HG02938 (cell line): Measurements from ENCODE around the gene PARP3.

ENCODE experiments used
- ATAC-seq: cut with Tn5 transposase; IDR thresholded peaks from one replicate; pipeline ENCODE4 v1.9.1; 2021; ENCODE audit warnings: mild to moderate bottlenecking, moderate library complexity; ENCODE audit not compliant: unreplicated experiment

PARP3 gene

DNA sequence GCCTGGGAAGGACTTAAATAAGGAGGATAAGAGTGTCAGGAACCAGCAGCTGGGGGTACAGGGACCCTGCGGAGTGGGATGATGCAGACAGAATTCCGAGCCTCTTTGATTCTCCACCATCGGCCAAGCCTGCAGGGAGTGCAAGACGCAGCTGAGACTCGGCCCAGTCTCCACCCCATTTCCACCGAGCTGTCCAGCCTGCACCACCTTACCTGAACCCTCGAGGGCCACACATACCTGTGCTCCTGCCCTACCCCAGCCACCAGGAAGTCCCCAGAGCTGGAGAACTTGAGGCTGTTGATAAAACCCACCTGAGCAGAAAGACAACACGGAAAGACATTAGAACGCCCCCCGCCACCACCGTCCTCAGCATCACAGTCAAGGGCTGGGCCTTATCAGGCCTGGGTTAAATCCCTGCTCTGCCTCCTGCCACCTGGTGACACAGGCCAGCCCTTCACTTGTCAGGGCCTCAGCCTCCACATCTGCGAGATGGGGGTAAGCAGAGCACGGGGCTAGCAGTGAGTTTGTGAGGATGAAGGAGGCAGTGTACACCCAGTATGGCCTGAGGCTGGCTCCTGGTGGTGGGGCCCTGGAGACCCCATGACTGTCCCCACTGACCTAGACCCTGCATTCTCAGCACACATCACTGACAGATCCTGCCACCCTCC lies 8.6 kb upstream of the PARP3 start:
- ATAC-seq: no peak

DNA sequence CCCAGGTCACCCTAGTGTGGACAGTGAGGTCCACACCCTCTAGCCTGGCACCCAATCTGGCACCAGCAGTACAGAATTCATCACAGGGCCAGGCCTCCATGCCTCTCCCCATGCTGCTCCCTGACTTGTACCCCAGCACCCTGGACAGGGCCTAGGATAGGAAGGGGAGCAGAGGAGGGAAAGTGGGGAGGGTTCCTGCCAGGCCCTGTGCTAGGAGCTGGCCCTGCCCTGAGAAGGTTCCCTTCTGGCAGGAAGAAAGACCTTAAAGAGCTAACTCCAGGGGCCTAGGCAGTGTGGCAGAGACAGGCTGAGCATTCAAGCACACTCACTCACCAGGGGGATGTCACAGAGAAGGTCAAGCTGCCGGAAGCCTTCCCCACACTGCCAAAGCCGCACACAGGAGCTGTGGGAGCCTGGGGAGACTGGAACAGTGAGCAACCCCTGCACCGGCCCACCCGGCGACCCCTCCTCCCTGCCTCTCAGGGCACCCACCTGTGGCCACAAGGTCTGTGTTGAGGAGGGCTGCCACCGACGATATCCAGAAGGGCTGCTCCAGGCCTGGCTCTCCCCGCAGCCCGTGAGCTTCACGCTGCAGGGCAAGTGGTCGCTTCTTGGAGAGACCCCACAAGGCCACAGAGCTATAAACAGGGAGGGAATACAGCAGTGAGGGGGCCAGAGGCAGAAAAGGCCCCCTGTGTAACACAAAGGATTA lies 7.9 kb upstream of the PARP3 start:
- no peak for ATAC-seq

- ATAC-seq: no peak
These were observed 6.9 kb upstream of the PARP3 start for GRCh38 chr3:51934991-51935885.

- ATAC-seq: no peak
These were observed 6.0 kb upstream of the PARP3 start for GRCh38 chr3:51935886-51936755.

GRCh38 chr3:51937014-51937413 lies 5.1 kb upstream of the PARP3 start:
- no peak for ATAC-seq

- ATAC-seq: no peak
These were observed 4.3 kb upstream of the PARP3 start for GRCh38 chr3:51937611-51938450.

DNA sequence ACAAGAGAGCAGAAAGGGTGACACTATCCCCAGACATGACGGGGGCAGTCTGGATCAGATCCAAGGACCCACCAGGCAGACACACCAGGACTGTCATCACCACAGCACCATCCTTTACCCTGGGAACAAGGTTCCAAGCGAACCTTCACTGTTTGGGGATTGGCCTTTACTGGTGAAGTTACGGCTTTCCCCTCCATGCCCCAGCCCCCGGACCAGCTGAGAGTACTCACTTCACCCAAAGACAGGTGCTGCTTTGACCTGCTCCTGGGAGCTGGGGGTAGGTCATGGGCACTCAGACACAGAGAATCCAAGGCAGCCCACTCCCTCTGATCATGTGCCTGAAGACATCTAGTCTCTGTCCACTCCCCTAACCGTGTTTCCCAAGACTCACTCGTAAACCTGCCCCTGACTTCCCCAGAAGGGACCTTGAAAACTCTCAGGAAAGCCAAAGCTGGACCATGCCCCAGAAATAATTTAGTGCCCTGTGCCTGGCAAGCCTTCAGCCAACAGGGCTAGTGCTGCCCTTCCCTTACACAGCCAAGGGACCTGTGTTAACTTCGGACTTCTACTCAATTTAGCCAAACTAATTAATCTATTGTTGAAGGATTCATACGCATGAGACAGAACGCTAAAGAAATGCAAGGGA lies 3.3 kb upstream of the PARP3 start:
- no peak for ATAC-seq

- no peak for ATAC-seq
These were observed 1.3 kb upstream of the PARP3 start for GRCh38 chr3:51940648-51941462.

GRCh38 chr3:51941463-51941797 lies 733 bp upstream of the PARP3 start:
- no peak for ATAC-seq

GRCh38 chr3:51942603-51943450 lies 664 bp downstream of the PARP3 start:
- ATAC-seq: no peak

DNA sequence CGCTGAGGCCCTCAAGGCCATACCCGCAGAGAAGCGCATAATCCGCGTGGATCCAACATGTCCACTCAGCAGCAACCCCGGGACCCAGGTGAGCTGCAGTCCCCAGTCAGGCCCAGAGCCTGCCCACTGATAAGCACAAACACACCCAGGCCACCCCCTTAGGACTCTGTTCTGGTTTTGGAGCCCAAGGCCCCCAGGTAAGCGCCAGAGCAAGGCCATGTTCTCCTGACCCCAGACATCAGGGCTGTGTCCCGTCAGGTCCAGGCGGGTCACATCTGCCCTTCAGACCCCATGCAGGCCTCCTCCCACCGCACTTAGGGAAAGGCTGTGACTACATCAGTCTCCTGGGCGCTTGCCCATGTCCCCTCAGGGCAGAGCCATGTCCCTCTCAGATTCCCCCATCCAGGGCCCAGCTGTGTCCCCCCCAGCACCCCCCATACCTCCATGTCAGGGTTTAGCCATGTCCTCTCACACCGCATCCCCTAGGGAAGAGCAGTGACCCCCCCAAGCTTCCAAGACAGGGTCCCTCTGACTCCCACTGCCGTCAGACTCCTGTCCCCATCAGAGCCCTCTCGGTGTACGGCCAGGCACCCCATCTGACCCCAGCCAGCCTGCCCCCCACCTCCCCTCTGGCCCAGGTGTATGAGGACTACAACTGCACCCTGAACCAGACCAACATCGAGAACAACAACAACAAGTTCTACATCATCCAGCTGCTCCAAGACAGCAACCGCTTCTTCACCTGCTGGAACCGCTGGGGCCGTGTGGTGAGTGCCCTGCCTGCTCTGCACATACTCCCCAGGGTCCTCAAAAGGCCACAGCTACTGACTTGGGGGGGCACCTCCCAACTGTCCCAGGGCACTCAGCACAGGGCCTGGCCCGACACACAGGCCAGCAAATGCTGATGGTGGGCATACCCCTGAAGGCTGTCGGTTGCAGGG lies 1.6 kb downstream of the PARP3 start:
- no peak for ATAC-seq

DNA sequence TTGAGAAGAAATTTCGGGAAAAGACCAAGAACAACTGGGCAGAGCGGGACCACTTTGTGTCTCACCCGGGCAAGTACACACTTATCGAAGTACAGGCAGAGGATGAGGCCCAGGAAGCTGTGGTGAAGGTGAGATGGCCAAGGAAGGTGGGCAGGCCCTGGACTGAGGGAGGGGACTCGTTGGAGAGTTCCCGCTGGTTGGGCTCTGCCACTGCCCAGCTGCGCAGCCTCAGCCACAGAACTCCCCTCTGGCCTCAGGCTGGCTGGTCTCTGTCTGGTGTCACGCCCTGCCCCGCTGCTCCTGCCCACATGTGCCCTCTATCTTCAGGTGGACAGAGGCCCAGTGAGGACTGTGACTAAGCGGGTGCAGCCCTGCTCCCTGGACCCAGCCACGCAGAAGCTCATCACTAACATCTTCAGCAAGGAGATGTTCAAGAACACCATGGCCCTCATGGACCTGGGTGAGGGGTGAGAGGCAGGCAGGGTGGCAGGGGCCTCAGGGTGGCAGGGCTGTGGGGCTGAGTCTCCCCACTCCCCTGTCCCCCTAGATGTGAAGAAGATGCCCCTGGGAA lies 2.4 kb downstream of the PARP3 start:
- no peak for ATAC-seq

DNA sequence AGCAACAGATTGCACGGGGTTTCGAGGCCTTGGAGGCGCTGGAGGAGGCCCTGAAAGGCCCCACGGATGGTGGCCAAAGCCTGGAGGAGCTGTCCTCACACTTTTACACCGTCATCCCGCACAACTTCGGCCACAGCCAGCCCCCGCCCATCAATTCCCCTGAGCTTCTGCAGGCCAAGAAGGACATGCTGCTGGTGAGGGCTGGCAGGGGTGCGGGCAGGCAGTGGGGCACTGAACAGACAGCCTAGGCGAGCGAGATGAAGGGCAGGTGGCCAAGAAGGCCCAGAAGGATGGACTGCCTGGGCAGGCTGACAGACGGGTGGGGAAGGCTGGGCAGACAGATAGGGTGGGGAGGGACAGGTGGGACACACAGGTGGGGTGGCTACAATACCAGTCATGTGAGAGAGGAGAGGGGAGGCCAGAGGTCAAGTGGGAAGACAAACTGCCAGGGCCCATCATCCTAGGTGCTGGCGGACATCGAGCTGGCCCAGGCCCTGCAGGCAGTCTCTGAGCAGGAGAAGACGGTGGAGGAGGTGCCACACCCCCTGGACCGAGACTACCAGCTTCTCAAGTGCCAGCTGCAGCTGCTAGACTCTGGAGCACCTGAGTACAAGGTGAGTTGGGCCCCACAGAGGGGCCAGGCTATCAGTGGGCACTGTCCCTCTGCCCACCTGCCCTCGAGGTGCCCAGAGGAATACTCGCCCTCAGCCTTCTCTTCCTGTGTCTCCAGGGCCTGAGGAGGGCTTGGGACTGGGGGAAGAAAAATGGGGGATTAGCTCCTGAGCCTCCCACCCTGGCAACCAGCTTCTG lies 3.1 kb downstream of the PARP3 start:
- no peak for ATAC-seq

- no peak for ATAC-seq
These were observed 4.0 kb downstream of the PARP3 start for GRCh38 chr3:51945926-51946705.

DNA sequence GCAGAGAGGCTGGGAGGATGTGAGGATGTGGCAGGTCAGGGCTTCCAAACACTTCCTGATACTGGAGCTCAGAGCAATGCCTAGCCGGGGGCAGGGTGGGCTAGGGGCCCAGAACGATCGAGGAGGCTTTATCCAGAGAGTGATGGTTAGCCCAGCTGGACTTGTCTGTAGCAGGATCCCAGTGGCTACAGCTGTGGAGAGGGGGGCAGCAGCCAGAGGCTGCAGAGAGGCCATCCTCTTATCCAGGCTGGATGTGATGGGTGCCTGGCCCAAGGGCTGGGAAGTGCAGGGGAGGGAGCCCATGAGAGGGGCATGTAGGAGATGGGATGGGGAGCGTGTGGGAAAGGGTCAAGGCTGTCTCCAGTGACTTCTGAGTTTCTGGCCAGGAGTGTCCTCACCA lies 4.6 kb downstream of the PARP3 start:
- no peak for ATAC-seq
